B cell (primary cell): ENCODE results near the gene PAX3. TPM values are rescaled to one million over a fixed set of nuclear protein-coding genes. Genes with fewer than 3 reads are reported as not detected.
A peak's percentile ranks its signal among the peaks of the same experiment; 100 is the strongest.

Experiments used
- ATAC-seq: fragments of 200-7000 bp; cut with Tn5 transposase; one replicate; pipeline ENCODE4 v1.10.0; 2021; ENCODE audit warnings: low read depth, mild to moderate bottlenecking, moderate number of reproducible peaks, moderate library complexity
- CTCF ChIA-PET: fragments of 350-600 bp; sonication (Branson Sonifier 250); formaldehyde crosslinking; loops from one replicate; lab custom pipeline; 2021; ENCODE audit warnings: antibody characterized with exemption, inconsistent platforms; lab: Charles Lee
- POLR2A ChIA-PET: fragments of 350-600 bp; sonication (Branson Sonifier 250); formaldehyde crosslinking; loops from one replicate; lab custom pipeline; 2021; ENCODE audit warnings: antibody characterized with exemption; lab: Charles Lee
- DNase-seq: peaks from one replicate; pipeline ENCODE4 v3.0.0; 2013
- H2AFZ ChIP-seq: 2 replicates; pipeline ENCODE4 v1.6.1; 2012; ENCODE audit warnings: mild to moderate bottlenecking, low read depth, low read length; ENCODE audit not compliant: insufficient read depth, poor library complexity, severe bottlenecking
- H3K27ac ChIP-seq, 2 donors: 1 replicate in 1 of 2; 2 replicates in 1 of 2; pipeline ENCODE4 v1.5.1; 2012 to 2013; ENCODE audit warnings: low read length in 2 of 2, mild to moderate bottlenecking in 2 of 2, moderate library complexity in 1 of 2
- H3K27me3 ChIP-seq, 4 experiments: fragments of 200-600 bp in 1 of 4; sonication (generic) in 1 of 4; replicated peaks in 1 of 4; 1 replicate in 2 of 4; 2 replicates in 2 of 4; pipeline versions ENCODE4 v1.6.1 to v1.7.0; 2013 to 2016; ENCODE audit warnings: low read length in 3 of 4, mild to moderate bottlenecking in 2 of 4, mixed read lengths in 1 of 4, moderate library complexity in 1 of 4; ENCODE audit not compliant: insufficient read depth in 4 of 4, control insufficient read depth in 3 of 4; ENCODE audit errors: control extremely low read depth in 1 of 4
- H3K36me3 ChIP-seq, 2 experiments: replicated peaks in 1 of 2; 1 replicate in 1 of 2; 2 replicates in 1 of 2; pipeline versions ENCODE4 v1.6.1 to v1.7.1; 2013; ENCODE audit warnings: low read length in 1 of 2; ENCODE audit not compliant: insufficient read depth in 2 of 2, control insufficient read depth in 1 of 2; ENCODE audit errors: control extremely low read depth in 1 of 2, extremely low read depth in 1 of 2
- H3K4me1 ChIP-seq, 2 donors: fragments of 200-600 bp in 1 of 2; sonication (generic) in 1 of 2; 1 replicate in 1 of 2; 2 replicates in 1 of 2; pipeline versions ENCODE4 v1.5.1 to v1.6.1; 2013 to 2017; ENCODE audit warnings: low read length in 2 of 2; ENCODE audit not compliant: control insufficient read depth in 2 of 2, insufficient read depth in 2 of 2
- H3K4me2 ChIP-seq: replicated peaks from 2 replicates; pipeline ENCODE3; 2012; ENCODE audit warnings: mild to moderate bottlenecking, low read depth, low read length; ENCODE audit not compliant: poor library complexity, severe bottlenecking
- H3K4me3 ChIP-seq, 5 experiments: fragments of 200-600 bp in 1 of 5; sonication (generic) in 1 of 5; 1 replicate in 3 of 5; 2 replicates in 2 of 5; pipeline versions ENCODE4 v1.5.1 to v1.7.0; 2011 to 2016; ENCODE audit warnings: low read length in 4 of 5, mild to moderate bottlenecking in 4 of 5, low read depth in 2 of 5, control low read depth in 1 of 5, moderate library complexity in 1 of 5; ENCODE audit not compliant: insufficient read depth in 1 of 5; ENCODE audit errors: control extremely low read depth in 1 of 5, extremely low read depth in 1 of 5
- H3K79me2 ChIP-seq: fragments of 200-600 bp; sonication (generic); one replicate; pipeline ENCODE4 v1.6.0; 2016; ENCODE audit warnings: low read length; ENCODE audit not compliant: control insufficient read depth, insufficient read depth
- H3K9ac ChIP-seq: fragments of 200-600 bp; sonication (generic); 2 replicates; pipeline ENCODE4 v1.6.1; 2017; ENCODE audit warnings: mild to moderate bottlenecking, low read length, moderate library complexity
- H3K9me3 ChIP-seq, 3 donors: one replicate each; pipeline versions ENCODE4 v1.6.1 to v1.7.1; 2013; ENCODE audit warnings: low read length in 2 of 3; ENCODE audit not compliant: control insufficient read depth in 2 of 3, insufficient read depth in 1 of 3; ENCODE audit errors: control extremely low read depth in 1 of 3
- H4K20me1 ChIP-seq: 2 replicates; pipeline ENCODE4 v1.6.0; 2012; ENCODE audit warnings: mild to moderate bottlenecking, low read length; ENCODE audit not compliant: insufficient read depth, control insufficient read depth, poor library complexity, severe bottlenecking
- H3K27ac Mint-ChIP-seq: one replicate; pipeline ENCODE4 v1.8.0; 2021; ENCODE audit warnings: mixed read lengths
- H3K27me3 Mint-ChIP-seq: one replicate; pipeline ENCODE4 v1.8.0; 2021; ENCODE audit warnings: mixed read lengths
- H3K4me1 Mint-ChIP-seq: one replicate; pipeline ENCODE4 v1.8.0; 2021; ENCODE audit warnings: mixed read lengths
- H3K4me3 Mint-ChIP-seq: one replicate; pipeline ENCODE4 v1.8.0; 2021; ENCODE audit warnings: mixed read lengths
- H3K9me3 Mint-ChIP-seq: one replicate; pipeline ENCODE4 v1.8.0; 2022; ENCODE audit warnings: mixed read lengths; ENCODE audit not compliant: insufficient read depth
- CTCF ChIP-seq: fragments of 200-600 bp; IDR thresholded peaks from one replicate; pipeline ENCODE4 v1.8.0; 2022; ENCODE audit warnings: antibody characterized with exemption, mild to moderate bottlenecking
- EZH2 ChIP-seq: IDR thresholded peaks from 2 replicates; pipeline ENCODE4 v1.6.1; 2012; ENCODE audit warnings: borderline replicate concordance, low read depth, mild to moderate bottlenecking, moderate library complexity, low read length; ENCODE audit not compliant: insufficient read depth, poor library complexity, severe bottlenecking
- WGBS: methylation state at CpG from one replicate; pipeline ENCODE4 v1.1.5; 2013; ENCODE audit warnings: missing lambda C conversion rate; ENCODE audit not compliant: insufficient coverage; 5-methylcytosine and 5-hydroxymethylcytosine counted together
- intact Hi-C: fragments of 100-400 bp; cut with micrococcal nuclease; formaldehyde crosslinking; loops from one replicate; pipeline ENCODE4 v1.10.0; 2022
- polyA plus RNA-seq: library from polyadenylated mRNA; depleted of rRNA; stranded (reverse); fragments of >200 nt; gene quantifications from 2 replicates; pipeline ENCODE4 v1.2.3, GENCODE V29; 2012
- total RNA-seq, 2 donors: library from RNA; stranded (reverse); fragments of 120-200 nt in 1 of 2; gene quantifications; 1 replicate in 1 of 2; 2 replicates in 1 of 2; pipeline versions ENCODE4 v1.2.3 to v1.2.4, GENCODE V29; 2013 to 2022

PAX3 gene
- total and polyA plus RNA-seq, 2 donors (not counting 1 experiment from before 2014, with no cell fraction given): not detected

DNA sequence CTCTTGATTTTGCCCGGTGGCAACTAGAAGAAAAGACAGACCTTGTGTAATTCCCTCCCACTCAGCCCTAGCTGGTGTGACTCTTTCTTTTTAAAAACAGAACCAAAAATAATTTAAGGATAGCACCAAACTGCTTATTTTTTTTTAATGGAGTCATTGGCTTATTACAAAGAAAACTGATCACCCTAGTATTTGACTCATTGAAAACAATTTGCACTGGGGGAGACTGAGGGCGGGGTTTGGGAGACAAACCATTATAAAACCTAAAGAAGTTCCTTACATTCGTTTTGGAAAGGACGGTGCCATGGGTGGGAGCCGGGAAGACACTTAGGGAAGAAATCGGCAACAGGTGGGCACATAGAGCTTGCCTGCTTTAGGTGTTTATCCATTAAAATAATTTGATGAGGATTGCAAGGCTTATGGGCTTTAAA, 2.5 kb downstream of the PAX3 start:
- 9% methylated on average over 4 of the region's 6 CpGs for WGBS
- Mint-ChIP-seq H3K4me3 (no peak overlapping the region), H3K4me1 (peaks cover 17% of the 10 kb centered on the region), H3K27ac (no peak overlapping the region), H3K9me3 (peaks cover 2% of the 10 kb centered on the region), H3K27me3 (peaks cover 87% of the 10 kb centered on the region)
- peaks cover 12 to 20% of the 10 kb centered on the region in 2 donors for H3K4me1 ChIP-seq
- CTCF ChIA-PET: no interaction called here
- H2AFZ ChIP-seq: no peak overlapping the region
- no peaks in the 10 kb centered on the region for H3K36me3 ChIP-seq
- no peak overlapping the region for H3K27ac ChIP-seq
- no peak for ATAC-seq
- TF ChIP-seq EZH2 (no peak), CTCF (no peak)
- peak overlapping the region; percentile 53 for H3K4me2 ChIP-seq
- peaks cover 0 to 94% (median 64%) of the 10 kb centered on the region in 4 experiments for H3K27me3 ChIP-seq
- no peak for DNase-seq
- POLR2A ChIA-PET: no interaction called here
- H3K9me3 ChIP-seq: peaks cover 0 to 60% (median 8%) of the 10 kb centered on the region in 3 donors
- intact Hi-C loops: no loop called here
- no peaks in the 10 kb centered on the region for H4K20me1 ChIP-seq
- H3K9ac ChIP-seq: no peak overlapping the region
- no peak overlapping the region for H3K4me3 ChIP-seq
- H3K79me2 ChIP-seq: no peaks in the 10 kb centered on the region

GRCh38 chr2:222295368-222296062, 3.3 kb downstream of the PAX3 start:
- peaks cover 84% of the 10 kb centered on the region for H3K27me3 Mint-ChIP-seq
- Histone ChIP-seq H3K79me2 (no peaks in the 10 kb centered on the region), H3K36me3 (no peaks in the 10 kb centered on the region), H3K9me3 (peaks cover 0 to 56% (median 6%) of the 10 kb centered on the region in 3 donors), H4K20me1 (no peaks in the 10 kb centered on the region), H3K27ac (no peak overlapping the region), H3K9ac (peak overlapping the region; percentile 9), H3K4me1 (peaks cover 12 to 20% of the 10 kb centered on the region in 2 donors), H3K4me3 (peak overlapping the region in 2 of 5 experiments; percentile 3 to 33), H3K27me3 (peaks cover 0 to 94% (median 59%) of the 10 kb centered on the region in 4 experiments), H2AFZ (peak overlapping the region; percentile 56), H3K4me2 (peak overlapping the region; percentile 53)
- H3K4me1 Mint-ChIP-seq: peaks cover 17% of the 10 kb centered on the region
- ATAC-seq: no peak
- peak; percentile 18 for DNase-seq
- WGBS: 11% methylated on average over 29 of the region's 33 CpGs
- H3K4me3 Mint-ChIP-seq: peak overlapping the region; percentile 77
- no peak overlapping the region for H3K27ac Mint-ChIP-seq
- POLR2A ChIA-PET: no interaction called here
- TF ChIP-seq CTCF: no peak
- TF ChIP-seq EZH2: no peak
- intact Hi-C loops: no loop called here
- H3K9me3 Mint-ChIP-seq: peaks cover 2% of the 10 kb centered on the region
- CTCF ChIA-PET: no interaction called here
